ENCODE data around the gene RPAIN.

The RPAIN gene

GRCh38 chr17:5419959-5420653 lies at the start of gene RPAIN:
Gene RPAIN, plus strand, starts transcription at chr17:5420182. Its CDS starts 29 bp downstream, at chr17:5420211.
- peak; percentile 71 to 77 for DNase-seq (ENCODE audit: low read depth in 2 of 2)

GRCh38 chr17:5370411-5370810 lies 49.6 kb upstream of the RPAIN start:
- no peak for DNase-seq (ENCODE audit: low read depth in 2 of 2)

GRCh38 chr17:5373112-5373511 lies 46.9 kb upstream of the RPAIN start:
- no peak for DNase-seq (ENCODE audit: low read depth in 2 of 2)

- DNase-seq (ENCODE audit: low read depth in 2 of 2): no peak
Observed at GRCh38 chr17:5378566-5379207, 41.3 kb upstream of the RPAIN start.

GRCh38 chr17:5379351-5380107 lies 40.5 kb upstream of the RPAIN start:
- no peak for DNase-seq (ENCODE audit: low read depth in 2 of 2)

GRCh38 chr17:5380491-5381135 lies 39.4 kb upstream of the RPAIN start:
- no peak for DNase-seq (ENCODE audit: low read depth in 2 of 2)

GRCh38 chr17:5381542-5381941 lies 38.4 kb upstream of the RPAIN start:
- no peak for DNase-seq (ENCODE audit: low read depth in 2 of 2)

- no peak for DNase-seq (ENCODE audit: low read depth in 2 of 2)
Observed at GRCh38 chr17:5391678-5392077, 28.3 kb upstream of the RPAIN start.

- no peak for DNase-seq (ENCODE audit: low read depth in 2 of 2)
Observed at GRCh38 chr17:5396612-5397011, 23.4 kb upstream of the RPAIN start.

GRCh38 chr17:5399767-5400166 lies 20.2 kb upstream of the RPAIN start:
- DNase-seq (ENCODE audit: low read depth in 2 of 2): no peak

- no peak for DNase-seq (ENCODE audit: low read depth in 2 of 2)
Observed at GRCh38 chr17:5405400-5405799, 14.6 kb upstream of the RPAIN start.

GRCh38 chr17:5408186-5408585 lies 11.8 kb upstream of the RPAIN start:
- no peak for DNase-seq (ENCODE audit: low read depth in 2 of 2)

GRCh38 chr17:5410594-5411272 lies 9.2 kb upstream of the RPAIN start:
- no peak for DNase-seq (ENCODE audit: low read depth in 2 of 2)

- no peak for DNase-seq (ENCODE audit: low read depth in 2 of 2)
Observed at GRCh38 chr17:5413682-5414081, 6.3 kb upstream of the RPAIN start.

GRCh38 chr17:5416901-5417300 lies 3.1 kb upstream of the RPAIN start:
- no peak for DNase-seq (ENCODE audit: low read depth in 2 of 2)

- peak; percentile 14 to 36 for DNase-seq (ENCODE audit: low read depth in 2 of 2)
Observed at GRCh38 chr17:5418858-5419355, 1.1 kb upstream of the RPAIN start.

- peak; percentile 91 to 92 for DNase-seq (ENCODE audit: low read depth in 2 of 2)
Observed at GRCh38 chr17:5419356-5419958, 525 bp upstream of the RPAIN start, which contains the start of gene NUP88. Gene NUP88, minus strand, starts transcription at chr17:5419662. Its CDS starts 12 bp downstream, at chr17:5419650.

- DNase-seq (ENCODE audit: low read depth in 2 of 2): no peak
Observed at GRCh38 chr17:5422505-5422904, 2.5 kb downstream of the RPAIN start.

- no peak for DNase-seq (ENCODE audit: low read depth in 2 of 2)
Observed at GRCh38 chr17:5424909-5425308, 4.9 kb downstream of the RPAIN start.

- DNase-seq (ENCODE audit: low read depth in 2 of 2): no peak
Observed at GRCh38 chr17:5425826-5426225, 5.8 kb downstream of the RPAIN start.
